ENCODE data around the gene IFNL1.

- TF ChIP-seq CTCF (IDR thresholded peaks at IDR 0.05): no peak
- no peak for TF ChIP-seq POLR2A (IDR thresholded peaks at IDR 0.05)
- no peak for TF ChIP-seq POLR2AphosphoS5 (IDR thresholded peaks at IDR 0.05)
These were observed 19.7 kb downstream of the IFNL1 start for GRCh38 chr19:39315933-39316332.
